Prostate gland (tissue), 2 donors: Measurements from ENCODE around the gene SLC25A33. TPM values are rescaled to one million over a fixed set of nuclear protein-coding genes. Genes with fewer than 3 reads are reported as not detected.
A peak's percentile ranks its signal among the peaks of the same experiment; 100 is the strongest.

Experiments
- DNase-seq: peaks from one replicate; pipeline ENCODE4 v3.0.0-alpha.2; 2019; ENCODE audit warnings: low spot score
- H3K27ac ChIP-seq, 2 donors: fragments of 200-600 bp; sonication (generic); 2 replicates each; pipeline ENCODE4 v1.5.1; 2017 to 2019
- H3K27me3 ChIP-seq: fragments of 200-600 bp; sonication (generic); replicated peaks from 2 replicates; pipeline ENCODE4 v1.5.1; 2019; ENCODE audit not compliant: insufficient read depth
- H3K36me3 ChIP-seq, 2 donors: fragments of 200-600 bp; sonication (generic); 1 replicate in 1 of 2; 2 replicates in 1 of 2; pipeline versions ENCODE4 v1.5.1 to v1.8.1; 2017 to 2019
- H3K4me1 ChIP-seq: fragments of 200-600 bp; sonication (generic); replicated peaks from 2 replicates; pipeline ENCODE4 v1.5.1; 2019
- H3K4me3 ChIP-seq, 2 donors: fragments of 200-600 bp; sonication (generic); 2 replicates each; pipeline ENCODE4 v1.5.1; 2017 to 2019
- H3K9me3 ChIP-seq: fragments of 200-600 bp; sonication (generic); 2 replicates; pipeline ENCODE4 v1.5.1; 2017
- CTCF ChIP-seq, 4 experiments: fragments of 200-600 bp in 2 of 4; fragments of 450-650 bp in 2 of 4; sonication (generic) in 2 of 4; IDR thresholded peaks; 1 replicate in 3 of 4; 2 replicates in 1 of 4; pipeline ENCODE4 v1.5.1; 2016 to 2019; ENCODE audit warnings: antibody characterized with exemption in 4 of 4, mild to moderate bottlenecking in 2 of 4, moderate library complexity in 2 of 4
- POLR2A ChIP-seq: fragments of 450-650 bp; IDR thresholded peaks from one replicate; pipeline ENCODE4 v1.6.1; 2016; ENCODE audit warnings: antibody characterized with exemption, mild to moderate bottlenecking
- POLR2AphosphoS5 ChIP-seq: sonication (generic); formaldehyde crosslinking; IDR thresholded peaks from one replicate; pipeline ENCODE4 v1.6.1; 2017; ENCODE audit warnings: antibody characterized with exemption
- WGBS: methylation state at CpG from one replicate; pipeline ENCODE4 v1.1.5; 2018; 5-methylcytosine and 5-hydroxymethylcytosine counted together
- intact Hi-C: fragments of 100-400 bp; cut with DNase I; formaldehyde crosslinking; loops from one replicate; pipeline ENCODE4 v1.14.2; 2022
- total RNA-seq, 2 donors: library from RNA; depleted of rRNA; stranded (reverse); fragments of >200 nt; gene quantifications; one replicate each; pipeline ENCODE4 v1.1.0, GENCODE V29; 2016

Gene SLC25A33
- total RNA-seq, 2 donors from 2014 or later: 10.7 to 11.9 TPM

GRCh38 chr1:9529190-9529589, 10.1 kb upstream of the SLC25A33 start:
- Histone ChIP-seq H3K4me3 (no peak overlapping the region), H3K27me3 (no peaks in the 10 kb centered on the region), H3K4me1 (no peaks in the 10 kb centered on the region), H3K9me3 (no peaks in the 10 kb centered on the region), H3K36me3 (no peaks in the 10 kb centered on the region), H3K27ac (no peak overlapping the region)
- WGBS: 84% methylated on average over 8 of the region's 8 CpGs
- TF ChIP-seq POLR2AphosphoS5 (no peak), CTCF (IDR thresholded peaks at IDR 0.05) (no peak), POLR2A (no peak)
- DNase-seq: no peak
- intact Hi-C loops: no loop called here

- DNase-seq: no peak
- 100% methylated on average over 4 of the region's 4 CpGs for WGBS
- Histone ChIP-seq H3K9me3 (no peaks in the 10 kb centered on the region), H3K4me1 (no peaks in the 10 kb centered on the region), H3K4me3 (no peak overlapping the region), H3K27me3 (no peaks in the 10 kb centered on the region), H3K36me3 (no peaks in the 10 kb centered on the region), H3K27ac (no peak overlapping the region)
- intact Hi-C loops: no loop called here
- TF ChIP-seq POLR2AphosphoS5: no peak
- TF ChIP-seq CTCF (IDR thresholded peaks at IDR 0.05): no peak
- no peak for TF ChIP-seq POLR2A
These were observed 8.9 kb upstream of the SLC25A33 start for GRCh38 chr1:9530320-9530719.

- H3K36me3 ChIP-seq: no peaks in the 10 kb centered on the region
- no peak for DNase-seq
- 68% methylated on average over 10 of the region's 10 CpGs for WGBS
- no peaks in the 10 kb centered on the region for H3K27me3 ChIP-seq
- H3K27ac ChIP-seq: peak overlapping the region in 1 of 2 donors; percentile 39
- no peak overlapping the region for H3K4me3 ChIP-seq
- intact Hi-C loops: no loop called here
- H3K9me3 ChIP-seq: no peaks in the 10 kb centered on the region
- peaks cover 5% of the 10 kb centered on the region for H3K4me1 ChIP-seq
- TF ChIP-seq POLR2AphosphoS5: no peak
These were observed 4.3 kb upstream of the SLC25A33 start for GRCh38 chr1:9534953-9535352.

GRCh38 chr1:9536301-9536700, 3.0 kb upstream of the SLC25A33 start:
- Histone ChIP-seq H3K4me1 (peaks cover 5% of the 10 kb centered on the region), H3K4me3 (no peak overlapping the region), H3K36me3 (no peaks in the 10 kb centered on the region), H3K27ac (no peak overlapping the region), H3K9me3 (no peaks in the 10 kb centered on the region), H3K27me3 (no peaks in the 10 kb centered on the region)
- no peak for TF ChIP-seq POLR2AphosphoS5
- TF ChIP-seq CTCF (IDR thresholded peaks at IDR 0.05): no peak
- TF ChIP-seq POLR2A: no peak
- DNase-seq: no peak
- intact Hi-C loops: no loop called here
- 100% methylated on average over 1 of the region's 1 CpG for WGBS

GRCh38 chr1:9537863-9538668, 1.2 kb upstream of the SLC25A33 start:
- Histone ChIP-seq H3K36me3 (no peaks in the 10 kb centered on the region), H3K27me3 (no peaks in the 10 kb centered on the region), H3K4me3 (no peak overlapping the region), H3K27ac (peak overlapping the region; percentile 92 to 97), H3K9me3 (no peaks in the 10 kb centered on the region), H3K4me1 (peaks cover 12% of the 10 kb centered on the region)
- WGBS: 53% methylated on average over 7 of the region's 7 CpGs
- DNase-seq: peak; percentile 81
- intact Hi-C loops: no loop called here
- TF ChIP-seq CTCF (IDR thresholded peaks at IDR 0.05) (no peak), POLR2AphosphoS5 (peak; percentile 88), POLR2A (peak; percentile 16)
